ENCODE results near the gene OR5V1.

OR5V1 gene

GRCh38 chr6:29319931-29320330, 48.7 kb downstream of the OR5V1 start:
- H3K27ac ChIP-seq: no peak overlapping the region
- no peak for TF ChIP-seq CTCF (conservative IDR thresholded peaks at IDR 0.05)

Measured in VCaP (cell line).